ENCODE measurements around the gene HSD17B4.

DNA sequence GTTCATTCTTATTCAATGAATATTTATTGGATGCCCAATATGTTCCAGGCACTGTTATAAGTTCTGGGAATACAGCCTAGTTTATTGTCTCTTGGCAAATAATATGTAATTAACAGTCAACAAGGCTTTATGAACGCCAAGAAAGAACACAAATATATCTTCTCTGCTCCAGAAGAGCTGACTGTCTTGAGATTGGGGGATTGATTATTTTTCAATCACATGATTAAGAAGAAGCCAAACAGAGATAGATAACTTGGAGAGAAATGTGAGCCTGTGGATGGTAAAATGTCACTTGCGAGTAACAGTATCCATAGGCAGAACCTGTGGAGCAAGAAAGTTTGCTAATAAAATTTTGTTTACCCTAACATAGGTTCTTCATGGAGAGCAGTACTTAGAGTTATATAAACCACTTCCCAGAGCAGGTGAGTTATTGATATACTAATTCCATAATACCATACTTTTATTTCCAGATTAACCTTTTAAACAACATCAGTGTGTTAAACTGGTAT is 49.4 kb downstream of the HSD17B4 start:
- TF ChIP-seq, protein P1, sequence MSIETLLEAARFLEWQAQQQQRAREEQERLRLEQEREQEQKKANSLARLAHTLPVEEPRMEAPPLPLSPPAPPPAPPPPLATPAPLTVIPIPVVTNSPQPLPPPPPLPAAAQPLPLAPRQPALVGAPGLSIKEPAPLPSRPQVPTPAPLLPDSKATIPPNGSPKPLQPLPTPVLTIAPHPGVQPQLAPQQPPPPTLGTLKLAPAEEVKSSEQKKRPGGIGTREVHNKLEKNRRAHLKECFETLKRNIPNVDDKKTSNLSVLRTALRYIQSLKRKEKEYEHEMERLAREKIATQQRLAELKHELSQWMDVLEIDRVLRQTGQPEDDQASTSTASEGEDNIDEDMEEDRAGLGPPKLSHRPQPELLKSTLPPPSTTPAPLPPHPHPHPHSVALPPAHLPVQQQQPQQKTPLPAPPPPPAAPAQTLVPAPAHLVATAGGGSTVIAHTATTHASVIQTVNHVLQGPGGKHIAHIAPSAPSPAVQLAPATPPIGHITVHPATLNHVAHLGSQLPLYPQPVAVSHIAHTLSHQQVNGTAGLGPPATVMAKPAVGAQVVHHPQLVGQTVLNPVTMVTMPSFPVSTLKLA (IDR thresholded peaks at IDR 0.05) = no peak
- TF ChIP-seq, protein P2, sequence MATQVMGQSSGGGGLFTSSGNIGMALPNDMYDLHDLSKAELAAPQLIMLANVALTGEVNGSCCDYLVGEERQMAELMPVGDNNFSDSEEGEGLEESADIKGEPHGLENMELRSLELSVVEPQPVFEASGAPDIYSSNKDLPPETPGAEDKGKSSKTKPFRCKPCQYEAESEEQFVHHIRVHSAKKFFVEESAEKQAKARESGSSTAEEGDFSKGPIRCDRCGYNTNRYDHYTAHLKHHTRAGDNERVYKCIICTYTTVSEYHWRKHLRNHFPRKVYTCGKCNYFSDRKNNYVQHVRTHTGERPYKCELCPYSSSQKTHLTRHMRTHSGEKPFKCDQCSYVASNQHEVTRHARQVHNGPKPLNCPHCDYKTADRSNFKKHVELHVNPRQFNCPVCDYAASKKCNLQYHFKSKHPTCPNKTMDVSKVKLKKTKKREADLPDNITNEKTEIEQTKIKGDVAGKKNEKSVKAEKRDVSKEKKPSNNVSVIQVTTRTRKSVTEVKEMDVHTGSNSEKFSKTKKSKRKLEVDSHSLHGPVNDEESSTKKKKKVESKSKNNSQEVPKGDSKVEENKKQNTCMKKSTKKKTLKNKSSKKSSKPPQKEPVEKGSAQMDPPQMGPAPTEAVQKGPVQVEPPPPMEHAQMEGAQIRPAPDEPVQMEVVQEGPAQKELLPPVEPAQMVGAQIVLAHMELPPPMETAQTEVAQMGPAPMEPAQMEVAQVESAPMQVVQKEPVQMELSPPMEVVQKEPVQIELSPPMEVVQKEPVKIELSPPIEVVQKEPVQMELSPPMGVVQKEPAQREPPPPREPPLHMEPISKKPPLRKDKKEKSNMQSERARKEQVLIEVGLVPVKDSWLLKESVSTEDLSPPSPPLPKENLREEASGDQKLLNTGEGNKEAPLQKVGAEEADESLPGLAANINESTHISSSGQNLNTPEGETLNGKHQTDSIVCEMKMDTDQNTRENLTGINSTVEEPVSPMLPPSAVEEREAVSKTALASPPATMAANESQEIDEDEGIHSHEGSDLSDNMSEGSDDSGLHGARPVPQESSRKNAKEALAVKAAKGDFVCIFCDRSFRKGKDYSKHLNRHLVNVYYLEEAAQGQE (IDR thresholded peaks at IDR 0.05; ENCODE audit: borderline replicate concordance in 1 of 2, low read depth in 1 of 2, low read length in 2 of 2) = no peak
